Fibroblast of peridontal ligament (primary cell): ENCODE measurements around the gene C1QBP.
"Not testable (repeated sequence)": the region's sequence is repeated elsewhere in the genome, so short reads cannot be mapped to it uniquely, and the experiment has no call there.

Source experiments
- DNase-seq: peaks from one replicate; pipeline ENCODE4 v3.0.0-alpha.2; 2010; ENCODE audit errors: extremely low read depth

The C1QBP gene

GRCh38 chr17:5431949-5432556 lies 6.9 kb downstream of the C1QBP start:
- no peak for DNase-seq

- DNase-seq: not testable (repeated sequence)
These were observed 7.7 kb downstream of the C1QBP start for GRCh38 chr17:5431234-5431633.

GRCh38 chr17:5430413-5430999 lies 8.4 kb downstream of the C1QBP start:
- no peak for DNase-seq

- peak; percentile 54 for DNase-seq
These were observed 9.6 kb downstream of the C1QBP start for GRCh38 chr17:5429191-5429887.

GRCh38 chr17:5425826-5426225 lies 13.1 kb downstream of the C1QBP start:
- no peak for DNase-seq

- no peak for DNase-seq
These were observed 14.0 kb downstream of the C1QBP start for GRCh38 chr17:5424909-5425308.

- DNase-seq: peak; percentile 71
These were observed 16.4 kb downstream of the C1QBP start for GRCh38 chr17:5422505-5422904.

GRCh38 chr17:5419959-5420653 lies 18.8 kb downstream of the C1QBP start, which contains the start of gene RPAIN:
TSS of gene RPAIN (plus strand) at chr17:5420182. CDS start at chr17:5420211, 29 bp downstream.
- DNase-seq: no peak

GRCh38 chr17:5419356-5419958 lies 19.5 kb downstream of the C1QBP start, which contains the start of gene NUP88:
TSS of gene NUP88 (minus strand) at chr17:5419662. CDS start at chr17:5419650, 12 bp downstream.
- peak; percentile 94 for DNase-seq

GRCh38 chr17:5418858-5419355 lies 20.0 kb downstream of the C1QBP start:
- DNase-seq: peak; percentile 41

- no peak for DNase-seq
These were observed 22.1 kb downstream of the C1QBP start for GRCh38 chr17:5416901-5417300.

- peak; percentile 96 for DNase-seq
These were observed 25.3 kb downstream of the C1QBP start for GRCh38 chr17:5413682-5414081.

GRCh38 chr17:5410594-5411272 lies 28.2 kb downstream of the C1QBP start:
- no peak for DNase-seq

GRCh38 chr17:5408186-5408585 lies 30.8 kb downstream of the C1QBP start:
- DNase-seq: no peak

GRCh38 chr17:5405400-5405799 lies 33.6 kb downstream of the C1QBP start:
- DNase-seq: no peak

GRCh38 chr17:5399767-5400166 lies 39.2 kb downstream of the C1QBP start:
- no peak for DNase-seq

- DNase-seq: no peak
These were observed 42.3 kb downstream of the C1QBP start for GRCh38 chr17:5396612-5397011.

- DNase-seq: no peak
These were observed 47.3 kb downstream of the C1QBP start for GRCh38 chr17:5391678-5392077.
